H4 (cell line): ENCODE data around the gene ITGA7. TPM values are rescaled to one million over a fixed set of nuclear protein-coding genes. Genes with fewer than 3 reads are reported as not detected.

Experiments used
- DNase-seq: peaks from one replicate; pipeline ENCODE4 v3.0.0-alpha.2; 2015; ENCODE audit warnings: low spot score
- total RNA-seq: library from RNA; depleted of rRNA; stranded (reverse); fragments of >200 nt; shearing (Covaris generic); gene quantifications from 2 replicates; pipeline ENCODE4 v1.2.3, GENCODE V29; 2014; rRNA removed

The ITGA7 gene
- total RNA-seq, 1 experiment from 2014 or later: 1.2 TPM

GRCh38 chr12:55642669-55643068 lies 65.0 kb downstream of the ITGA7 start:
- no peak for DNase-seq

GRCh38 chr12:55642267-55642666 lies 65.4 kb downstream of the ITGA7 start:
- DNase-seq: no peak

GRCh38 chr12:55641595-55641994 lies 66.1 kb downstream of the ITGA7 start:
- no peak for DNase-seq

GRCh38 chr12:55637467-55637866 lies 70.2 kb downstream of the ITGA7 start:
- no peak for DNase-seq

GRCh38 chr12:55636853-55637252 lies 70.9 kb downstream of the ITGA7 start, which contains the start of gene OR10P1:
OR10P1 (plus strand) TSS chr12:55636892; CDS start chr12:55636892, 0 bp downstream.
- no peak for DNase-seq

- DNase-seq: no peak
Measured at GRCh38 chr12:55636116-55636655, 71.5 kb downstream of the ITGA7 start.

Other genes starting within 250 kb of the ITGA7 start
- gene OR6C70, start 237.8 kb downstream of the ITGA7 start, total RNA-seq: not detected in 2 replicates
- not detected in 2 replicates for gene OR6C68, start 215.5 kb downstream of the ITGA7 start, total RNA-seq
- gene OR6C4, start 158.3 kb downstream of the ITGA7 start, total RNA-seq: not detected in 2 replicates
- not detected in 2 replicates for gene OR2AP1, start 135.4 kb downstream of the ITGA7 start, total RNA-seq
- not detected in 2 replicates for gene OR10P1, start 71.0 kb downstream of the ITGA7 start, total RNA-seq
- gene BLOC1S1, start 8.1 kb upstream of the ITGA7 start, total RNA-seq: 116 and 160 TPM in 2 replicates
- 0.49 and 0.81 TPM in 2 replicates for gene RDH5, start 12.5 kb upstream of the ITGA7 start, total RNA-seq
- 1,118 and 1,197 TPM in 2 replicates for gene CD63, start 21.1 kb upstream of the ITGA7 start, total RNA-seq
- gene GDF11, start 35.2 kb upstream of the ITGA7 start, total RNA-seq: 7.7 and 8.4 TPM in 2 replicates
- gene SARNP, start 109.8 kb upstream of the ITGA7 start, total RNA-seq: 131 and 170 TPM in 2 replicates
- gene ORMDL2, start 110.1 kb upstream of the ITGA7 start, total RNA-seq: 35.9 and 37.2 TPM in 2 replicates
- gene DNAJC14, start 121.7 kb upstream of the ITGA7 start, total RNA-seq: 35.6 and 43.6 TPM in 2 replicates
- 0.37 and 2.0 TPM in 2 replicates for gene MMP19, start 135.0 kb upstream of the ITGA7 start, total RNA-seq
- 36.1 and 47.4 TPM in 2 replicates for gene PYM1, start 220.0 kb upstream of the ITGA7 start, total RNA-seq
- gene DGKA, start 223.3 kb upstream of the ITGA7 start, total RNA-seq: 5.5 and 11.1 TPM in 2 replicates